SU-DHL-6 (cell line): ENCODE data around the gene COG5.

Experiments used
- H2AFZ ChIP-seq: fragments of 200-600 bp; sonication (generic); 2 replicates; pipeline ENCODE4 v1.6.1; 2014; ENCODE audit warnings: low read depth, mild to moderate bottlenecking, moderate library complexity, mixed read lengths, antibody characterized with exemption, low read length; ENCODE audit not compliant: severe bottlenecking
- H3F3A ChIP-seq: fragments of 200-600 bp; shearing (Covaris generic); 2 replicates; pipeline ENCODE4 v1.6.0; 2016; ENCODE audit warnings: antibody characterized with exemption, mild to moderate bottlenecking; ENCODE audit not compliant: insufficient read depth
- H3K27ac ChIP-seq: fragments of 200-600 bp; sonication (generic); 2 replicates; pipeline ENCODE4 v1.5.1; 2016; ENCODE audit warnings: low read depth, mild to moderate bottlenecking, low read length, moderate library complexity, mixed read lengths
- H3K27me3 ChIP-seq: fragments of 200-600 bp; sonication (generic), shearing (Covaris generic); 2 replicates; pipeline ENCODE4 v1.6.0; 2014; ENCODE audit warnings: mild to moderate bottlenecking, low read length
- H3K36me3 ChIP-seq: fragments of 200-600 bp; sonication (generic); 2 replicates; pipeline ENCODE4 v1.6.1; 2014; ENCODE audit warnings: mild to moderate bottlenecking, low read length, mixed read lengths
- H3K4me2 ChIP-seq: fragments of 300-600, 200-600 bp; shearing (Covaris generic), sonication (generic); 2 replicates; pipeline ENCODE4 v1.6.0; 2014; ENCODE audit warnings: low read length, low read depth, mild to moderate bottlenecking; ENCODE audit not compliant: poor library complexity, severe bottlenecking
- H3K4me3 ChIP-seq: fragments of 200-600 bp; sonication (generic); 2 replicates; pipeline ENCODE4 v1.5.1; 2014; ENCODE audit warnings: antibody characterized with exemption, low read length, mild to moderate bottlenecking, mixed read lengths; ENCODE audit not compliant: insufficient read depth, poor library complexity, severe bottlenecking
- H3K79me2 ChIP-seq: fragments of 200-600 bp; sonication (generic); 2 replicates; pipeline ENCODE4 v1.6.1; 2014; ENCODE audit warnings: mild to moderate bottlenecking, low read length, moderate library complexity; ENCODE audit not compliant: insufficient read depth
- H3K9ac ChIP-seq: fragments of 200-600 bp; sonication (generic); 2 replicates; pipeline ENCODE4 v1.7.0; 2014; ENCODE audit warnings: mild to moderate bottlenecking, low read length
- H3K9me2 ChIP-seq: fragments of 200-600 bp; sonication (generic); replicated peaks from 2 replicates; pipeline ENCODE4 v1.6.1; 2014; ENCODE audit warnings: low read length; ENCODE audit not compliant: insufficient read depth
- H3K9me3 ChIP-seq: fragments of 200-600 bp; sonication (generic); 2 replicates; pipeline ENCODE4 v1.6.1; 2014; ENCODE audit warnings: low read length, mixed read lengths; ENCODE audit not compliant: insufficient read depth
- H4K20me1 ChIP-seq: fragments of 200-600 bp; sonication (generic); 2 replicates; pipeline ENCODE4 v1.6.1; 2014; ENCODE audit warnings: low read depth, mild to moderate bottlenecking, antibody characterized with exemption, low read length, moderate library complexity, mixed read lengths
- EZH2phosphoT487 ChIP-seq: fragments of 200-600 bp; sonication (generic), shearing (Covaris generic); conservative IDR thresholded peaks from 2 replicates; pipeline ENCODE4 v1.6.1; 2018; ENCODE audit warnings: mild to moderate bottlenecking, antibody characterized with exemption, low read length, moderate library complexity, mixed read lengths
- TF ChIP-seq, protein P1 (sequence below): fragments of 200-600 bp; sonication (generic); IDR thresholded peaks from one replicate; pipeline ENCODE4 v1.5.1; 2017; ENCODE audit warnings: antibody characterized with exemption, mild to moderate bottlenecking, low read length, moderate library complexity; ENCODE audit not compliant: insufficient read depth, poor library complexity, severe bottlenecking

COG5 gene

DNA sequence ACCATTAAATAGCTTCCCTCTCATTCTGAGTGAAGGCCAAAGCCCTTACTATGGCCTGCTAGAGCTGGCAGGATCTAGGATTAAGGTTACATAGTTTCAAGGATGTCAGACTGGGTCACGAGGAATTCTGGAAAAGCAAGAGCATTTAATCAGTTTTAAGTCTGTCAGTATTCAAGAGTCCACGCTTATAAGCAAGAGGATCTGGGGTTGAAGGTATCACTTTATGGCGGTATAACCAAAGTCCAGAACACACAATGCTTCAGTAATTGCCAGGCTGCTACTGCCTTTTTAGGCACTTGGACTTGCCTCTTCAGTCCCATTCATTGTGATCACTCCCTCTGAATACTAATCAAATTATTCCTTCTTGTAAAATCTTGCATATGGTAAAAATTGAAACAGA is 293.9 kb downstream of the COG5 start:
- no peaks in the 10 kb centered on the region for H3K27me3 ChIP-seq
- H2AFZ ChIP-seq: no peak overlapping the region
- H3K4me3 ChIP-seq: no peak overlapping the region
- no peaks in the 10 kb centered on the region for H3K9me2 ChIP-seq
- no peak overlapping the region for H3K9ac ChIP-seq
- H3K27ac ChIP-seq: no peak overlapping the region
- TF ChIP-seq, protein P1, sequence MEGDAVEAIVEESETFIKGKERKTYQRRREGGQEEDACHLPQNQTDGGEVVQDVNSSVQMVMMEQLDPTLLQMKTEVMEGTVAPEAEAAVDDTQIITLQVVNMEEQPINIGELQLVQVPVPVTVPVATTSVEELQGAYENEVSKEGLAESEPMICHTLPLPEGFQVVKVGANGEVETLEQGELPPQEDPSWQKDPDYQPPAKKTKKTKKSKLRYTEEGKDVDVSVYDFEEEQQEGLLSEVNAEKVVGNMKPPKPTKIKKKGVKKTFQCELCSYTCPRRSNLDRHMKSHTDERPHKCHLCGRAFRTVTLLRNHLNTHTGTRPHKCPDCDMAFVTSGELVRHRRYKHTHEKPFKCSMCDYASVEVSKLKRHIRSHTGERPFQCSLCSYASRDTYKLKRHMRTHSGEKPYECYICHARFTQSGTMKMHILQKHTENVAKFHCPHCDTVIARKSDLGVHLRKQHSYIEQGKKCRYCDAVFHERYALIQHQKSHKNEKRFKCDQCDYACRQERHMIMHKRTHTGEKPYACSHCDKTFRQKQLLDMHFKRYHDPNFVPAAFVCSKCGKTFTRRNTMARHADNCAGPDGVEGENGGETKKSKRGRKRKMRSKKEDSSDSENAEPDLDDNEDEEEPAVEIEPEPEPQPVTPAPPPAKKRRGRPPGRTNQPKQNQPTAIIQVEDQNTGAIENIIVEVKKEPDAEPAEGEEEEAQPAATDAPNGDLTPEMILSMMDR: no peak
- no peak for TF ChIP-seq EZH2phosphoT487
- no peaks in the 10 kb centered on the region for H3K9me3 ChIP-seq
- H3K36me3 ChIP-seq: no peaks in the 10 kb centered on the region
- no peak overlapping the region for H3K4me2 ChIP-seq
- H3F3A ChIP-seq: no peaks in the 10 kb centered on the region
- H4K20me1 ChIP-seq: no peaks in the 10 kb centered on the region
- no peaks in the 10 kb centered on the region for H3K79me2 ChIP-seq

DNA sequence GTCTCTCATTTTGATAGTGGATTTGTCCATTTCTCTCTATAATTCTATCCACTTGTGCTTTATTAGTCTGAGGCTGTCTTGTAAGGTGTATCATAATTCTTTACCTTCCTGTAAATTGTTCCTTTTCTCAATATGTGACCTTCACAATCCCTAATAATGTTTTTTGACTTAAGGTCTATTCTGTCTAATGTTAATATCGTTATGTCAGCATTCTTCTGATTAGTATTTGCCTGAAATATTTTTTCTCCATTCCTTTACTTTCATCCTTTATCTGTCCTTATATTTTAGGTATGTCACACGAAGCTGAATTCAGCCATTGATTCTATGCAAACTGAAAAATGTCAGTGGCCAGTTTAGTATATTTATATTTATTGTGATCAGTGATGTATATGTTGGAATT is 295.1 kb downstream of the COG5 start:
- no peak overlapping the region for H3K9ac ChIP-seq
- H4K20me1 ChIP-seq: no peaks in the 10 kb centered on the region
- H3K9me3 ChIP-seq: no peaks in the 10 kb centered on the region
- H3K4me2 ChIP-seq: no peak overlapping the region
- H3K9me2 ChIP-seq: no peaks in the 10 kb centered on the region
- H3K36me3 ChIP-seq: no peaks in the 10 kb centered on the region
- no peak overlapping the region for H2AFZ ChIP-seq
- H3K79me2 ChIP-seq: no peaks in the 10 kb centered on the region
- H3F3A ChIP-seq: no peaks in the 10 kb centered on the region
- no peaks in the 10 kb centered on the region for H3K27me3 ChIP-seq
- no peak for TF ChIP-seq EZH2phosphoT487
- TF ChIP-seq, protein P1: no peak
- H3K4me3 ChIP-seq: no peak overlapping the region
- no peak overlapping the region for H3K27ac ChIP-seq

DNA sequence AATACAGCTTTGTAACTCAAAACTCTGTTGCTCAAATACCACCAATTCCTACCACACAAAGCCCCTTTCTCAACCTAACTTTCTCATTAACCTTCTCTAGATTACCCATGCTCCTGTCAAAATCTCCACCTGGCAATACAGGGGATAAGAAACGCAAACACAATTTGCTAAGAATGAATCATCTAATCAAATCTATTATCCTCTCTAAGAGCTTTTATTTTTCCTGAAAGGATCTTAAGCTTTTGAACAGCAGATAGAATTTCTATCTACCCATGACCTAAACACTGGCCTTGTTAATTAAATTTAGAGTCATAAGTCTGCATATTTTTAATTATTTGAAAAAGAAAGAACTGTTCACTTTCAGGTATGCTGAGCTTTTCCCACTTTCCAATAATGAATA is 296.6 kb downstream of the COG5 start:
- Histone ChIP-seq H3K36me3 (no peaks in the 10 kb centered on the region), H3K79me2 (no peaks in the 10 kb centered on the region), H3K4me2 (no peak overlapping the region), H3K27ac (no peak overlapping the region), H4K20me1 (no peaks in the 10 kb centered on the region), H3K4me3 (no peak overlapping the region), H3K9me3 (no peaks in the 10 kb centered on the region), H3K27me3 (no peaks in the 10 kb centered on the region), H3K9me2 (no peaks in the 10 kb centered on the region), H3K9ac (no peak overlapping the region), H3F3A (no peaks in the 10 kb centered on the region), H2AFZ (no peak overlapping the region)
- TF ChIP-seq, protein P1: no peak
- TF ChIP-seq EZH2phosphoT487: no peak
